NCI-H2029 treated with DMSO at 0.1 percent for 48 hours (cell line): Measurements from ENCODE around the gene SPAST.
"Not testable (repeated sequence)": the region's sequence is repeated elsewhere in the genome, so short reads cannot be mapped to it uniquely, and the experiment has no call there.

Experiments
- DNase-seq: peaks from one replicate; lab custom pipeline; 2025; lab: John Stamatoyannopoulos, UW

Gene SPAST

DNA sequence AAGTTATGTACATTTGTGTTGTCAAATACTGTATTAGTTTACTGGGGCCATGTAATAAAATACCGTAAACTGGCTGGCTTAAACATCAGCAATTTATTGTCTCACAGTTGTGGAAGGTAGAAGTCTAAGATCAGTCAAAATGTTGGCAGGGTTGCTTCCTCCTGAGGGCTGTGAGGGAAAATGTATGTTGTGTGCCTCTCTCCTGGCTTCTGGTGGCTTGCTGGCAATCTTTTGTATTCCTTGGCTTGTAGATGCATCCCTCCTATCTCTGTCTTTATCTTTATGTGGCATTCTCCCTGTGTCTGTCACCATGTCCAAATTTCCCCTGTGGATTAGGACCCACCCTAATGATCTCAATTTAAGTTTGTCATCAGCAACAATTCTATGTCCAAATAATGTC lies 65.3 kb downstream of the SPAST start:
- DNase-seq: no peak

DNA sequence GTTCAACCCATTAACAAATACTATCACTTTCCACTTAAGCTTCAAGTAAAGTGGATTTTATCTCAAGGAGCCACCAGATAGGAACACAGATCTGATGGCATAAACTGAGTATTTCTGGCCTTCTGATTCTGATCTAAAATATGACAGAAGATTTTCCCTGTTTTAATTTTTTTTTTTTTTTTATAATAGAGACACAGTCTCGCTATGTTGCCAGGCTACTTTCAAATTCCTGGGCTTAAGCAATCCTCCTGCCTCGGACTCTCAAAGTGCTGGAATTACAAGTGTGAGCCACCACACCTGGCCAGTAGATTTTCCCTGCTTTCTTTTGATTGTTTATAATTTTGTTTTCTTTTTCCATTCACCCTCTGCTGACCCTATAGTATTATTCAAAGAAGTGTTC lies 65.7 kb downstream of the SPAST start:
- no peak for DNase-seq

DNA sequence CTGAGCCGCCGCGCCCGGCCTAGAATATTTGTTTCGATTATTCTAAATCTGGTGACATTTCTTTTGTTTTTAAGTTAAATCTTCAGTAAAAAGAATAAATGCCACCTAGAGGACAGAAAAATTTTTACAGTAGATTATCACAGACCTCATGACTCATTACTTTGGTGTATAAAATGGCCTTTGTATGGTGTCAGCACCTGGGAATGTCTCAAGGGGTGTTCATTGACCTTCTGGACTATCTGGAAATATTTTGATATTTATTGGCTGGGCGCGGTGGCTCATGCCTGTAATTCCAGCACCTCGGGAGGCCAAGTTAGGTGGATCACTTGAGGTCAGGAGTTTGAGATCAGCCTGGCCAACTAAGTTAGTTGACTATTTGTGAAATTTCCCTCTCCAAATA lies 72.1 kb downstream of the SPAST start:
- DNase-seq: no peak

DNA sequence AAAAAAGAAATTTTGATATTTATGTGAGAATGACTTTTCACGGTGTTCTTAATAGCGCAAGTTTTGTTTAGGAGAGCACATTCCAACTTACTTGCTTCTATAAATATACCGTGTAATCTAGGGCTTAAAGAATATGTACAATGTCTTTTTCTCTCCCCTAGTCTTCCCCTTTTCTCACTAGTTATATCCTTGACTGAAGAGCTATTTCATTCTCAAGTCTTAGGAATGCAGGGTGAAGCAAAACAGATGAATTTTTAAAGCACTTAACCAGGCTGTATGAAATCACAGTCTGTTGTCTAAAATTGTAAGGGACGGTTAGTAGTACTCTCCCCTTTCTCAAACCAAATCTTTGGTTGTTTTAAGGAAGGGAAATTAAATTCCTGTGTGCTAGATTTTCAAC lies 72.7 kb downstream of the SPAST start:
- no peak for DNase-seq

DNA sequence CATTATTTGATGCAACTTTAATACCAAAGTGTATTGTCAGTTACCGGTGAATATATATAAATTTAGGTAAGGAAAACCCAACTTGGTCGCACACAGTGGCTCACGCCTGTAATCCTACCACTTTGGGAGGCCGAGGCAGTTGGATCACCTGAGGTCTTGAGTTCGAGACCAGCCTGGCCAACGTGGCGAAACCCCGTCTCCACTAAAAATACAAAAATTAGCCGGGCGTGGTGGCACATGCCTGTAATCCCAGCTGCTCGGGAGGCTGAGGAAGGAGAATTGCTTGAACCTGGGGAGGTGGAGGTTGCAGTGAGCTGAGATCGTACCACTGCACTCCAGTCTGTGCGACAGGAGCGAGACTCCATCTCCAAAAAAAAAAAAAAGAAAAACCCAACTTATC lies 88.2 kb downstream of the SPAST start:
- DNase-seq: not testable (repeated sequence)

DNA sequence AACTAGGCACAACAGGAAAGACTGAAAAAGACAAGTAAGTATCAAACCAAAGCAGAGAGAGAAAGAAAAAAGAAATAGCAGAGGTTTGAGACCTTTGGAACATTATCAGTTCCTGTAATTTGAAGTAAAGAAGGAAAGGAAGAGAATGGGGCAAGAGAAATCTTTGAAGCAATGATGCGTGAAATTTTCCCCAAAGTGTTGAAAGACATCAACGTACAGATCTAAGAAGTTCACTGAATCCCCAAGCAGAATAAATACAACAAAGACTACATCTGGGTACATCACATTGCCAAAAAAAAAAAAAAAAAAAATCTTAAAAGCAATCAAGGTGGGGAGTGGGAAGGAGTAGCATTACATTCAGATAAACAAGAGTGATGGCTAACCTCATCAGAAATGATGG lies 96.3 kb downstream of the SPAST start:
- no peak for DNase-seq

DNA sequence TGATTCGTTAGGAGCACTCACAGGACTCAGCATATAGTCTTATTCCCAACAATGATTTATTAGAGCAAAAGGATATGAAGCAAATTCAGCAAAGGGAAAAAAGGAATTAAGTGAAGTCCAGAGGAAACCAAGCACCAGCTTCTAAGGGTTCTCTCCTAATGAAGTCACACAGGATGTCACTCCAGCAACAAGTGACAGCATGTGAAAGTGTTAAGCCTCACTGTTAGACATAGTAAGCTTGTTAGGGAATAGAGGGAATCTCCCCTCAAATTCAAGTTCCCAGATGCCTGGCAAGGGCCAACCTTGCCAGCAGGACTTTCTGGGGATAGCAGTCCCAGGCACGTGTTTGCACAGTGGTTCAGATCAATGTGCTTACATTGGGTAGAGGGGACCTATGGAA lies 97.9 kb downstream of the SPAST start:
- no peak for DNase-seq

DNA sequence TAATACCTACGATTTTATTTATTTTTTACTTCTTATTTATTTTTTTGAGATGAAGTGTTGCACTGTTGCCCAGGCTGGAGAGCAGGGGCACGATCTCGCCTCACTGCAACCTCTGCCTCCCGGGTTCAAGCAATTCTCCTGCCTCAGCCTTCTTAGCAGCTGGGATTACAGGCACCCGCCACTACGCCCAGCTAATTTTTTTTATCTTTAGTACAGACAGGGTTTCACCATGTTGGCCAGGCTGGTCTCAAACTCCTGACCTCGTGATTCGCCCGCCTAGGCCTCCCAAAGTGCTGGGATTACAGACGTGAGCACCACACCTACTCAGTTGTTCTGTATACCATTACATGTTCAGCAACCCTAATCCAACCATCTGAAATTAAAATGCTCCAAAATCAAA lies 100.9 kb downstream of the SPAST start:
- not testable (repeated sequence) for DNase-seq

DNA sequence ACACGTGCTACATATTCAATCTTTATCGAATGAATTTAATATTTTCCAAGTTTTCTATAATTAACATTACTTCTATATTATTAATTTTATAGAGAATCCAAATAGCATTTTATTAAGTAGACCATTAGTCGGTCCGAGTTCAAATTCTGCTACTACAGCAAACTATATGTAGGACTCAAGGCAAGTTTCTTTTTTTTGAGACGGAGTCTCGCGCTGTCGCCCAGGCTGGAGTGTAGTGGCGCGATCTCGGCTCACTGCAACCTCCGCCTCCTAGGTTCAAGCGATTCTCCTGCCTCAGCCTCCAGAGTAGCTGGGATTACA lies 101.6 kb downstream of the SPAST start:
- not testable (repeated sequence) for DNase-seq

DNA sequence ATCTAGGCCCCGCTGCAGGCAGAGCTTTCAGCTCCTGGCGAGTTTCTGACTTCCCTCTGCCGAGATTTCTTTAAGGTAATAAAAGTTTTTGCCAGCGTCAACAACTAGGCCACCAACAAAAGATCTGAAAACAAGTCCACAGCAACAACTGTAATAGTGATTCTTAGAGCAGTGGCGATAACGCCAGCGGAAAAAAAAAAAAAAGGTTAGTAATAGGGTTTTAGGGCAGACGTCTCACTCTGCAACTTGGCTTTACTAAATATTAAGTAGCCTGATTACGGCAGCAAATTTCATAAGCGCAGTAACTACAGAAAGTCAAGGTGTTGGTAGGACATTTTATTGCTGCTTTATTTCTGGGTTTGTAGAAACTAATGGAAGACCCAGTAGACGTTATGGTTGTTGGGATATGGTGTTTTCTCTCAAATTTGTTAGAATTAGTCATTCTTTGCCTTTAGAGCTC lies 102.8 kb downstream of the SPAST start:
- no peak for DNase-seq

DNA sequence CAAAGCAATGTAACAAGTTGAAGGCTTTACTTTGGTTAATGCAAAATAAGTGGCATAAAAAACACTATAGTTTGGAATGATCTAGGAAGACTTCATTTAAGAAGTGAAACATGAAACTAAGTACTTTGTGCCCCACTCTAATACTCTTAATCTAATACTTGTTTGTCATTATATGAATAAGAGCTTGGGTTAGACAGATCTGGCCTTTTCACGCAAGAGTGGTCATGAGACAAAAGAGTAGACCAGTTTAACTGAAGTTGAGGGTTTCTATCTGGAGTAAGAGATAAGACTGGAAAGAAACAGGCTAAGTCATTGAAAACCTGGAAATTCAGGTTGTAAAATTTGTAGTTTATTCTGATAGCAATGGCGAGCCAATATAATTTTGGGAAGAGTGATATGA lies 105.2 kb downstream of the SPAST start:
- no peak for DNase-seq

DNA sequence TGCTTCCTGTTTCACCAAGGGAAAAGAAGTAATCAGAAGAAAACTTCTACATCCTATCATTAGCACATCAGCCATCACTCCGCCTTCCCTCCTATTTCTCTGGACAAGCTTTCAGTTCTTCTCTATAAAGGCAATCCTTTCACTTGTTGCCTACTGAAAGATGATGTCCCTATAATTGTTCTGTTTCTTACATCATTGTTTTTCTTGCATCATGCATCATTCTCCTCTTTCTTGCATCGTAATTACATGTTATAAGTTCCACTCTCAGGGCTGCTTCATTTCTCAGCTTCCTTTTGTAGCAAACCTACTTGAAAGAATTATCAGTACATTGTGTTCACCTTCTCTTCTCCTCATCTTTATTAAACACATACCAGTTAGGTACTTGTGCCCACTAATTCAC lies 109.5 kb downstream of the SPAST start:
- DNase-seq: no peak

DNA sequence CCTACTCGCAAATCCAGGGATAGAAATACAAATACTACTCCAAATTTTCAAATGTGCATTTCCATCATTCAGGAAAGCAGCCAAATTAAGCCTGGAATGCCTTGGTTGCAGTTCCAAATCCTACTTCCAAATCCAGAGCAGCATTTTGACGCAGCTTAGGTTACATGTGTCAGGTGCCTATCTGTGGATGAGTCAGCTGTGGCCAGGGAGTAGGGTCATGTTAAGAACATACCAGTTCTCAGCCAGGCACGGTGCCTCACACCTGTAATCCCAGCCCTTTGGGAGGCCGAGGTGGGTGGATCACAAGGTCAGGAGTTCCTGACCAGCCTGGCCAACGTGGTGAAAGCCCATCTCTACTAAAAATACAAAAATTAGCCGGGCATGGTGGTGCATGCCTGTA lies 119.3 kb downstream of the SPAST start:
- DNase-seq: no peak

DNA sequence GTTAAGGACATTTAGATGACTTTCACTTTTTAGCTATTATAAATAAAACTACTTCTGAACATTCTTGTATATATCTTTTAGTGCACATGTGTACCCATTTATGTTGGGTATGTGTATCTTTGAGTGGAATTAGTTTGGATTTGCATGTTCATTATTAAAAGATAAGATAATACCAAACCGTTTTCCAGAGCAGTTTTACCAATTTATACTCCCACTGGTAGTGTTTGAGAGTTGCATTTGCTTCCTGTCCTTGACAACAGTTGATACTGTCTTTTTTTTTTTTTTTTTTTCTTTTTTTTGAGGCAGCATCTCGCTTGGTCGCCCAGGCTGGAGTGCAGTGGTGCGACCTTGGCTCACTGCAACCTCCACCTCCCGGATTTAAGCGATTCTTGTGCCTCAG lies 125.7 kb downstream of the SPAST start:
- DNase-seq: no peak

DNA sequence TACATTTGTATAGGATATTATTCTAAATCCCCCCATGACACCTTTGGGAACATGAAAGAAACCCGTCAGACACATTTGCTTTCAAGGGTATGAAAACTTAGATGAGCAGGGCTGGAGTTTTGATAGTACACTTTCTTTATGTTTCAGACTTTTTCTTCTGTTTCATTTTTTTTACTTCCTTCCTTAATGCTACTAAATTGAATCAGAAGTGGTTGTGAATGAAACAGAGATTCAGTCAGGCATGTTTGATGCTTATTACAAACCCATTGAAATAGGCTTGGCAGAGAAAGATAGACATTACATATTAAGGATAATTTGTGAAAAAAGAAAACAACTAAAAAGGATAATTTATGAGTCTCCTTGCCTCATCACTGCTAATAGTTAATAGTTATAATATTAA lies 129.1 kb downstream of the SPAST start:
- DNase-seq: no peak

DNA sequence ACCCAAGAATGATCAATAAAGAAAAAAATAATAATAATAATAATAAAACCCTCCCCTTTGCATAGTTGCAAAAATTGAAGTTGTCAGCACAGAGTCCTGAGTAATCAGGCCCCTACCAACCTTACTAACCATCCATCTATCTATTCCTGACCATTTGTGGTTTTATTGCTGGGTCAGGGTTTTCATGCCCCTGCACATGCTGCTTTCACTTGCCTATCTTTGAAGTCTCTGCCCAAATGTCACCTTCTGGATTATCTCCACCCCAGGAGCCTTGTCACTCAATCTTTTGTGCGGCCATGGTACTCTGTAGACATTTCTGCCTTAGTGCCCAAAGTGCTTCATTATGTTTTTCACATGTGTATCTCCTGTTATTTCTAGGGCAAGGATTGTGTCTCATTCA lies 137.5 kb downstream of the SPAST start:
- DNase-seq: no peak

DNA sequence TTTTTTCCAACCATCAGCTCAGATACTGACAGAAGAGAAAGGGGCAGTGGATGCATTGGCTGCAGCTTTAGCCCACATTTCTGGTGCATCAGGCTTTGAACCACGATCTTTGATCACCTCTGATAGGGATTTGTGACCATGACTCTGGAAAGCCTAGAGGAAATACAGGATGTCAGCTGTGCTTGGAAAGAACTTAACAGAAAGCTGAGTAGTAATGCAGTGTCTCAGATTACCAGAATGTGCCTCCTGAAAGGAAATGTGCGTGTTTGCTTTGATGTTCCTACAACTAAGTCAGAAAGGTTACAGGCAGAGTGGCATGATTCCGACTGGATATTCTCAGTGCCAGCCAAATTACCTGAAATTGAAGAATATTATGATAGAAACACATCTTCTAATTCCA lies 140.1 kb downstream of the SPAST start:
- not testable (repeated sequence) for DNase-seq
